Posterior cingulate gyrus (tissue), 11 donors: Measurements from ENCODE around the gene MVP.
"Not testable (repeated sequence)": the region's sequence is repeated elsewhere in the genome, so short reads cannot be mapped to it uniquely, and the experiment has no call there.

ENCODE experiments used
- DNase-seq, 10 donors: peaks; one replicate each; pipeline versions ENCODE4 v3.0.0 to v3.0.0-alpha.2; 2020 to 2021; ENCODE audit warnings: mixed read lengths in 3 of 10
- intact Hi-C: fragments of 100-400 bp; cut with DNase I; formaldehyde crosslinking; loops from one replicate; pipeline ENCODE4 v1.15.1; 2023

Gene MVP

GRCh38 chr16:29813644-29814562 lies 6.4 kb upstream of the MVP start:
- intact Hi-C loops, result loop anchor here (10.0 kb wide), 1 partner anchor 181 kb away; the partner anchor contains the start of genes HIRIP3 and INO80E
- DNase-seq, result peak in 2 of 10 donors; percentile 64 to 68

DNA sequence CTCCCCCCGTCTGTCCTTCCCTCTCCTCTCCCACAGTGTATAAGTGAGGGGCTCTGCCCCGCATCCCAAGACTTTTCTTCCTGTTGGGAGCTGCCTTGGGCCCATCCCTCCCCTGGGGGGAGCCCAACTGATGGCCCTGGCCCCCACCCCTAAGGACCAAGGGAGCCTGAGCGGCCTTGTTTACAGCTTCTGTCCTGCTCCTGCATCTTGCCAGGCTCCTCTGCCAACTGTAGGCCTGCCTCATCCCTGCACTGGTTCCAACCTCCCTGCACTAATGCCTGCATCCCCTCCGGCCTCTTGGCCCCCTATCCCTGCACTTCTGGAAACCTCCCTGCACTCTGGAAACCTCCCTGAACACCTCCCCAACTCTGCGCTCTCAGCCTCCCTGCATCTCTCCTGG lies 5.7 kb upstream of the MVP start:
- intact Hi-C loops, result loop anchor here (10.0 kb wide), 1 partner anchor 180 kb away; the partner anchor contains the start of genes HIRIP3 and INO80E
- DNase-seq, result peak in 2 of 10 donors; percentile 74 to 77

GRCh38 chr16:29815032-29815721 lies 5.1 kb upstream of the MVP start:
- DNase-seq, result peak in 2 of 10 donors; percentile 75 to 78
- intact Hi-C loops, result loop anchor here (1.0 to 10.0 kb wide), 3 partner anchors 48 to 207 kb away; partner anchors contain the start of genes C16orf92, CDIPT, HIRIP3 and INO80E

DNA sequence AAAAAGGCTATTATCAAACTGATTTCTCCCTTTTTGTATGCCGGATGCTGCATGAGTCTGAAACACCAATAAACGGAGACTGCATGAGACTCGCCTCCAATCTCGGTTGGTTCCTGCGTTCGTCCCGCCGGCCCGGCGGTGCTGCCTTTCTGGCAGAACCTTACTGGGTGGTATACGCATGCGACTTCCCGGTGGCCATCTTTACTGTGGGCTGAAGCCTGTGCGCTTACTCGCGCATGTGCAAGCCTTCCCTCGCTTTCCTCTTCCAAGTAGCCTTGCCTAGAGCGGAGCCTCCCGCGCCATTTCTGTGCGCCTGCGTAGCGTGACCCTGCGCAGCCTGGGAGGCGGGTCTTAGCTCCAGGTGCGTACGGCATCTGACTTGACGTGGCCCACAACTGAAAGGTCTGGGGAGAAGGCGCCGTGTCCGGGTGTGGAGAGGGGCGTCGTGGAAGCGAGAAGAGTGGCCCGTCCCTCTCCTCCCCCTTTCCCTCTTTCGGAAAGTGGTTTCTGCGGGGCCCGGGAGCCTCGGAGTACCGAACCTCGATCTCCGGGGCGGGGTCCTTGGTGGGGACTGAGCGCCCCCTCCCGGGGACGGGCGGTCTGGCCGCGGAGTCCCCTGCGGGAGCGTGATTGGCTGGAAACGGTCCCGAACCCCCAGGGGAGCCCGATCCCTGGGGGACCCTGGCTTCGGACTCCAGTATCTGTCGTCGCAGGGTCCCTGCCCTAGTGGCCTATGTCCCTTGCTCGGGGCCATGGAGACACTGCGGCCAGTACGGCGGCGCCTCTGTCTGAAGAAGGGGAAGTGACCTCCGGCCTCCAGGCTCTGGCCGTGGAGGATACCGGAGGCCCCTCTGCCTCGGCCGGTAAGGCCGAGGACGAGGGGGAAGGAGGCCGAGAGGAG lies 4.2 kb upstream of the MVP start, which contains the start of gene PAGR1:
TSS of gene PAGR1 (plus strand) at position 360 of the 901 bp plus-strand sequence. CDS start at position 734, 374 bp downstream.
- intact Hi-C loops, result loop anchor here (1.0 to 10.0 kb wide), 3 partner anchors 47 to 206 kb away; partner anchors contain the start of genes C16orf92, CDIPT, HIRIP3 and INO80E
- peak; percentile 96 to 100 (median 98) for DNase-seq

DNA sequence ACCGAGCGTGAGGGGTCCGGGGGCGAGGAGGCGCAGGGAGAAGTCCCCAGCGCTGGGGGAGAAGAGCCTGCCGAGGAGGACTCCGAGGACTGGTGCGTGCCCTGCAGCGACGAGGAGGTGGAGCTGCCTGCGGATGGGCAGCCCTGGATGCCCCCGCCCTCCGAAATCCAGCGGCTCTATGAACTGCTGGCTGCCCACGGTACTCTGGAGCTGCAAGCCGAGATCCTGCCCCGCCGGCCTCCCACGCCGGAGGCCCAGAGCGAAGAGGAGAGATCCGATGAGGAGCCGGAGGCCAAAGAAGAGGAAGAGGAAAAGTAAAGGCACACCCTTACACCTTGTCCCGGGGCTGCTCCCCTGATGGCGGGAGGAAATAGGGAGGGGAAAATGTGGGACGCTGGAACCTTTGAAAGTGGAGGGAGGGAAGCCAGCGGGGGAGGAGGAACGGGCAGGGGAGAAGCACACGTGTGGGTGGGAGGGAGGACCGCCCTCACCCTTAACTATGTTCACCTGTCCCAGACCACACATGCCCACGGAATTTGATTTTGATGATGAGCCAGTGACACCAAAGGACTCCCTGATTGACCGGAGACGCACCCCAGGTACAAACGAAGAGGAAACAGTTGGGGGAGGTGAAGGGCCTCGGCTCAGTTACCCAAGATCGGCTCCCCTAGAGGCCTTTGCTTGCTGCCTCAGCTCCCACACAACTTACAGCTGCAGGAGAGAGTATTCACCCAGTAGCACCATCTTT lies 3.4 kb upstream of the MVP start:
- DNase-seq, result peak in 6 of 10 donors; percentile 56 to 94 (median 78)
- intact Hi-C loops, result loop anchor here (5.0 to 10.0 kb wide), 2 partner anchors 178 to 205 kb away; partner anchors contain the start of genes C16orf92, HIRIP3 and INO80E

DNA sequence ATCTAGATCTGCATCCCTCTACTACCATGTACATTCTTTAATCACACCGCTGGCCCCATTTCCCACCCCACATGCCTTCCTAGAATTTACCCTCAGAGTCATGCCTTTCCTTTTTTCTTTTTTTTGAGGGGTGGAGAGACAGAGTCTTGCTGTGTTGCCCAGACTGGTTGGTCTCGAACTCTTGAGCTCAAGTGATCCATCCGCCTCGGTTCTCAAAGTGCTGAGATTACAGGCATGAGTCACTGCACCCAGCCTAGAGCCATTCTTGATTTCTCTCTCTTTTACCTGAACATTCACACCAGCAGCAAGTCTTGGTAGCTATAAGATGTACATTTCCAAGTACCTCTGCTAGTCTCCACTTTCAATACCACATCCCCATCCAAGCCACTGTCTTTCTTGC lies 2.2 kb upstream of the MVP start:
- no peak for DNase-seq
- intact Hi-C loops, result loop anchor here (5.0 to 10.0 kb wide), 2 partner anchors 177 to 204 kb away; partner anchors contain the start of genes C16orf92, HIRIP3 and INO80E

GRCh38 chr16:29819506-29819905 lies 756 bp upstream of the MVP start:
- DNase-seq, result peak in 1 of 10 donors; percentile 83
- intact Hi-C loops, result loop anchor here (5.0 to 10.0 kb wide), 2 partner anchors 175 to 203 kb away; partner anchors contain the start of genes C16orf92, HIRIP3 and INO80E

DNA sequence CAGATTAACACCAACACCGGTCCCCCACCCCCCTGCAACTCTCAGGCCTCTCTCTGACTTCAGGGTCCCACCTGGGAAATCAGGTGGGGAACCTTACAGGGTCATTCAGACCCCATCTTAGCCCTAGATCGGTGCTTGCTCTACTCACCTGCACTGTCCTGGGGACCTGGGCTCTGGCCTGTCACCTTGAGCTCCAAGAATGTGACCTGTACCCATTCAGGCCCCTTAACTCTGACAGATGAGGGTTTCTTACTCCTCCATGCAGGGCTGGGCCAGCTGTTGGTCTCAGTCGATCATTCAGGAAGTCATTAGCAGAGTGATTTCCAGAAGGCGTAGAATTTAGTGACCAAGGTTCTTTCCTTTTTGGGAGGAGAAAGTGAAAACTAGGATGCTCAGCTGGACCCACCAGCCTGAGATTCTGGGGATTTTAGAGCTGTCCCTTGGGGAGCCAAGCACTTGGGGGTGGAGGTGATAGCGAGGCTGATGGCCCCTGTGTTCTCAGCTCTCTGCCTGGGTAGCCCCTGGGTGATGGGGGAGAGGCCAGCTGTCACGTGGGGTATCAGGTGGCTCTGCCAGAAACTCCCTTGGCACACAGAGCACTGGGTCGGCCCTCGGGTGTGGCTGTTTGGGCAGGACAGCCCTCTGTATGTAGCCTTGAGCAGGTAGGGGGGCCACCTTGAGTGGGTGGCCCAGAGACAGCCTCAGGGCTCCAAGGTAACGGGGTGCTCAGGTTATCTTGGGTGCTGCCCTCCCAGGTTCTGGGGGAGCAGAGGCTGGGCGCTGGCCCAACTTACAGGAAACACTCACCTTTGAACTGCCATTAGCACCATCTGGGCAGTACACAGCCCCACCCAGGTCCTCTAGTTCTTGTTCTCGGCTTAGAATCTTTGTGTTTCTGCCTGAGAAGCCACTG lies 724 bp downstream of the MVP start:
- peak in 1 of 10 donors; percentile 76 for DNase-seq
- intact Hi-C loops, result no loop called here

DNA sequence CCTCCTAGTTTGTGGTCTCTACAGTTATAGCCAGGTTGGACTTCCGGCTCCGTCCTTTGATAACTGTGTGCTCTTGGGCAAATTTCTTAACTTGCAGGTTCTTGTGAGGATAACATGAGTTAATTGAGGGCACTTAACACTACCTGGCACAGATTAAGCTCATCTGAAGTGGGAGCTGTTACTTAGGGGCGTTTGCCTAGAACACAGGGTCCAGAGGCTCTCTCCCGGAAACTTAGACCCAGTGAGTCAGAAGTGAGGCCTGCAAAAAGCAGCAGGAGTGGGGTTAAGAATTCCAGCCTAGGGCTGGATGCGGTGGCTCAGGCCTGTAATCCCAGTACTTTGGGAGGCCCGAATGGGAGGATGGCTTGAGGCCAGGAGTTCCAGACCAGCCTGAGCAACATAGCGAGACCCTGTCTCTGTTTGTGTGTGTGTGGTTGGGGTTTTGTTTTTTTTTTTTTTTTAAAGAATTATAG lies 1.4 kb downstream of the MVP start:
- DNase-seq, result peak in 1 of 10 donors; percentile 59
- intact Hi-C loops, result no loop called here

DNA sequence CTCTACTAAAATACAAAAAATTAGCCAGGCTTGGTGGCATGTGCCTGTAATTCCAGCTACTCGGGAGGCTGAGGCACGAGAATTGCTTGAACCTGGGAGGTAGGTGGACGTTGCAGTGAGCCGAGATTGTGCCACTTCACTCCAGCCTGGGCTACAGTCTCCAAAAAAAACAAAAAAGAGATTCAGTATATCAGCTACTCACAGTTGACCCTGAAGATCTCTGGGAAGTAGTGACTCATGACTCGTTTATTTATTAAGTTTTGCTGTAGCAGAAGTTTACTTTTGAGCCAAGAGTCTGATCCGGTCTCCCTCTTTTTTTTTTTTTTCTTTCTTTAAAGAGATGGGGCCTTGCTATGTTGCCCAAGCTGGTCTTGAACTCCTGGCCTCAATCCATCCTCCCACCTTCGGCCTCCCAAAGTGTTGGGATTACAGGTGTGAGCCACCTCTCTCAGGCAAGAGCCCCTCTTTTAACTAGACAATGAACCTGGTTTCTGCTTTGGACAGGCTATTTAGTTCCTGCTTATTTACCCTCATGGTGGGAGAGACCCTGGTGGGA lies 4.4 kb downstream of the MVP start:
- no peak for DNase-seq
- intact Hi-C loops, result no loop called here

GRCh38 chr16:29825145-29826044 lies 5.1 kb downstream of the MVP start:
- intact Hi-C loops, result no loop called here
- peak in 5 of 10 donors; percentile 51 to 95 (median 68) for DNase-seq

- DNase-seq, result no peak
- intact Hi-C loops, result no loop called here
Observed at GRCh38 chr16:29826342-29826695, 6.1 kb downstream of the MVP start.

DNA sequence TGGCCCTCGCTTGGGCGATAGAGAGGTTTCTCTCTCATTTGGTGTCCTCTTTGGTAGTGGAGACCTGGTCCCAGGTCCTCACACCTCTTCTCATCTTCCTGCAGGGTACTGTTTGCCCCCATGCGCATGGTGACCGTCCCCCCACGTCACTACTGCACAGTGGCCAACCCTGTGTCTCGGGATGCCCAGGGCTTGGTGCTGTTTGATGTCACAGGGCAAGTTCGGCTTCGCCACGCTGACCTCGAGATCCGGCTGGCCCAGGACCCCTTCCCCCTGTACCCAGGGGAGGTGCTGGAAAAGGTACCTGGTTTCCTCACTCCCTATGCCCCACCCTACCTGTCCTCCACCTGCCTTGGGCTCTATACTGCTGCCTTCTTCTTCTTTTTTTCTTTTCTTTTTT lies 10.5 kb downstream of the MVP start:
- intact Hi-C loops, result no loop called here

DNA sequence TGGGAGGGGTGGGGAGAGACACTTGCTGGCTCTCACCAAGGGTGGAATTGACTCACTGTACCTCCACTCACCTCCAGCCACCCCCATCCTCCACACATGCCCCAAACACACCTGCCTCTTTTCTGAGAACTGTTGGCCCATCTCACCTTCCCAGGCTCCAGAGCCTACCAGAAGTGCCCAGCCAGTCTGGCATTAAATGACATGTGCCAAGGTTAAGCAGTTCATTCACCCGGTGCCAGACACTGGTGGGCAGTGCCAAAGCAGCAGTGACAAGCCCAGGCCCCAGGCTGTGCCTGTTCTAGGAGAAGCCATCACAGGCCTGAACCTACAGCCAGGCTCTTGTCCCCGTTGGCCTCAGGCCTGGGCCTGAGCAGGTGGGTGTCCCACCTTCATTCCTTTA lies 11.2 kb downstream of the MVP start:
- DNase-seq, result peak in 1 of 10 donors; percentile 67
- intact Hi-C loops, result no loop called here

More for the DNA sequence above, 10.5 kb downstream of the MVP start:
- peak in 1 of 10 donors; percentile 43 for DNase-seq

GRCh38 chr16:29833219-29833618 lies 13.0 kb downstream of the MVP start:
- intact Hi-C loops, result not testable (repeated sequence)

GRCh38 chr16:29834079-29834478 lies 13.8 kb downstream of the MVP start:
- peak in 1 of 10 donors; percentile 48 for DNase-seq
- intact Hi-C loops, result no loop called here

More at GRCh38 chr16:29833219-29833618, 13.0 kb downstream of the MVP start:
- not testable (repeated sequence) for DNase-seq
